Islet of Langerhans (tissue), 1 donor: ENCODE data around the gene MBIP.

ENCODE experiments used
- FAIRE-seq: peaks from one replicate; lab custom pipeline; 2011; peaks lifted over from hg19 to GRCh38; lab: Jason Lieb, UNC

The MBIP gene

DNA sequence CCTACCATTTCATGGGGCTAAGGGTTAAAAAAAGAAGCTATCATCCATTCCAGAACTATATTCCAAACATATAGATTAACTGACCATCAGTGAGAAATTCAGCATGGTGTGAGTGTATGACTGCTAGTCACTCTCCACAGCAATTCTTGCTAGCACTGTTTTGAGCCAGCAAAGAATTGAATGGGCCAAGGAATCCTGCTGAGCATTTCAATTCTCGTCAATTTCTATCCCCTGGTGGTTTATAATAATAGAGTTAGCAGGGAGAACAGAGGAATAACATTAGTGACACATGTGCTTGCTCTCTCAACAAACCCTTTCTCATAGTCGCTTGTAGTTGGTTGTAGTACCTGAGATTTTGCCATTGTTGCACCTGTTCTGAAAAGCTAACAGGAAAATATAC is 7.2 kb downstream of the MBIP start:
- FAIRE-seq, result no peak

DNA sequence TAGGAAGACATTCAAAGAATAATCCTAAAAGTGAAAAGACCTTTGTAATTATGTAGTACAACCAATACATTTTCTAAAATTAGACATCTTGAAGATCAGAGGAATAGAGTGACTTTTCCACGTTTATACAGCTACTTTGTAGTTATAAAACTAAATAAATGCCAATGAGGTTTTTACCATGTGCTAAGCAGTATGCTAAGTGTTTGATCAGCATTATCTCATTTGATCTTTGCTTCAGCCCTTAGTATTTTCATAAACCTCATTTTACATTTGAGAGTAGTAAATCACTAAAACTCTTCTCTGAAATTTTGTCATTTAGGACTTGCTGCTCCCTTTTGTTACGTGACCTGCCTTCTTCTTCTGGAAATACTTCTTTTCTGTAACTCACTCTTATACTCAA is 13.6 kb downstream of the MBIP start:
- FAIRE-seq, result no peak

DNA sequence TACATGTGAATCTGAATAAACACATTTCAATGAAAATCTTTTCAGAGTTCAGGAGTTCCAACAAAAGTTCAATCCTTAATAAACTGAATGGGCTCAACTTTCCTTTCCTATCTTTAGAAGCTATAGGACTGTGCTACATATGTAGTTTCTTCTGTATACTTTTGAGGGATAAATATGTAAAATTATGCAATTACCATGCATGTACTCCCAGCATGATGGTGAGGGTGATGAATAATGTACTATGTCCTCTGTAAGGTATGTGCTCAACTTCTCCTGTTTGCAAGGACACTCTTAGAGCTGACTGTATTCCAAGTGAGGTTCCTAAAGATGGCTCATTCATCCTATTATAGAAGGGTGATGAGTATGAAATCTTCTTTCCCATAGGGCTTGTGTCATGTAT is 15.5 kb downstream of the MBIP start:
- no peak for FAIRE-seq

DNA sequence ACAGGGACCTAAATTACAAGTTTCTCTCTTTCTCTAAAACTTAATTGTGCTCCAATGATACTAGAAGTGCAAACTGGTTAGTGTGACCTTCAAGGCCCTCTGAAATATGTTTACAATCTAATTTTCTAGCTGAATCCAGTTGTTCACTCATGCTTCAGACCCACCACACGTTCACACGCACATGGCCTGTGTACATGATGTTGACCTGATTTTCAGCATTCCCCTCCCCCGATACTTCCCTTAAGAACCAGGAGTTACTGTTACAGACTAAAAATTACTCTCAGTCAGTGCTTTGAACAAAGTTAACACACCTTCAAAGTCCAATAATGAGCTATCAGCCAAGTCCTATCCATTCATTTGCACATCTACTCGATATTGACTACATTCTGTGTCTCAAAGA is 16.5 kb downstream of the MBIP start:
- FAIRE-seq, result no peak

DNA sequence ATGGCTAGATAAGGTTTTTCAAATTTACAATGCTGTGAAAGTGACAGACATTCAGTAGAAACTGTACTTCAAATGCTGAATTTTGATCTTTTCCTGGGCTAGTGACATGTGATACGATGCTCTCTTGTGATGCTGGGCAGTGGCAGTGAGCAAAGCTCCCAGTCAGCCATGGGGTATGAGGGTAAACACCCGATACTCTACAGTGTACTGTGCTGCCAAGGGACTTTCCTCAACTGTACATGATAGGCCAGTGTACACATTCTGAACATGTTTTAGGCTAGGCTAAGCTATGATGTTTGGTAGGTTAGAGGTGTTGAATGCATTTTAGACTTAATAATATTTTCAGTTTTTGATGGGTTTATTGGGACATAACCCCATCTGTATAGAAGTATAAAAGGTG is 17.6 kb downstream of the MBIP start:
- no peak for FAIRE-seq

DNA sequence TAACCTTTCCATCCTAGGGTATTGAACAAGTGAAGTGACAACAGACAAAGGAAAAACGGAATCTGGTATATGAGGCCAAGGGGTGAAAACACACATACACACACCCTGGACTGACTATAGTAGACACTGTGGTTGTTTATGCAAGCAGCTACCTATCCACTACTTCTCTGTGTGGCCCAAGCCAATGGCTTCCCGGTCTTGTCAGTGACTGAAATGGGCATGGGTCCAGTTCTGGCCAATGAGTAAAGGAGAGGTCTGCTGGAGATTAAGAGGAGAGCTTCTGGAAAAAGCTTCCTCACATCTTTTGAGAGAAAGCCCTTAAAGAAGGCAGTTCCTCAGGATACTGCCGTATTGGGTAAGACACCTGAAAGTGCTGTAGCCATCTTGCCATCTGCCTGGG is 19.3 kb downstream of the MBIP start:
- no peak for FAIRE-seq

DNA sequence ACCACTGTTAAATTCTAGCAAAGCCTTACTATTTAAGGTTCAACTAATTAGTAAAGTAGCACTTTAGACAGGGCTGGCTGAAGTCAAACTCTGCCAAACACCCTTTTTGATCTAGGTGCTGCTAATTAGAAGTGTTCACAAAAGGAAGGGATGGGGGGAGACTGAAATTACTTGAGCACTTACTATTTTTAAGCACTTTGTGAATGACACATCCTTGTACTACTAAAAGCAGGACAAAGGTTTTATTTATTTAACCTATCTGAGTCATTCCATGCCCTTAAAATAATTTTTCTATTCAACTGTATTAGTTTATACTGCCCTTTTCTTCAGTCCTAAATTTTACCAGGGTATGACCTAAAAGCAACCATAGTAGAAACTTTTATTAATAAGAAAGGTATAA is 20.1 kb downstream of the MBIP start:
- no peak for FAIRE-seq

DNA sequence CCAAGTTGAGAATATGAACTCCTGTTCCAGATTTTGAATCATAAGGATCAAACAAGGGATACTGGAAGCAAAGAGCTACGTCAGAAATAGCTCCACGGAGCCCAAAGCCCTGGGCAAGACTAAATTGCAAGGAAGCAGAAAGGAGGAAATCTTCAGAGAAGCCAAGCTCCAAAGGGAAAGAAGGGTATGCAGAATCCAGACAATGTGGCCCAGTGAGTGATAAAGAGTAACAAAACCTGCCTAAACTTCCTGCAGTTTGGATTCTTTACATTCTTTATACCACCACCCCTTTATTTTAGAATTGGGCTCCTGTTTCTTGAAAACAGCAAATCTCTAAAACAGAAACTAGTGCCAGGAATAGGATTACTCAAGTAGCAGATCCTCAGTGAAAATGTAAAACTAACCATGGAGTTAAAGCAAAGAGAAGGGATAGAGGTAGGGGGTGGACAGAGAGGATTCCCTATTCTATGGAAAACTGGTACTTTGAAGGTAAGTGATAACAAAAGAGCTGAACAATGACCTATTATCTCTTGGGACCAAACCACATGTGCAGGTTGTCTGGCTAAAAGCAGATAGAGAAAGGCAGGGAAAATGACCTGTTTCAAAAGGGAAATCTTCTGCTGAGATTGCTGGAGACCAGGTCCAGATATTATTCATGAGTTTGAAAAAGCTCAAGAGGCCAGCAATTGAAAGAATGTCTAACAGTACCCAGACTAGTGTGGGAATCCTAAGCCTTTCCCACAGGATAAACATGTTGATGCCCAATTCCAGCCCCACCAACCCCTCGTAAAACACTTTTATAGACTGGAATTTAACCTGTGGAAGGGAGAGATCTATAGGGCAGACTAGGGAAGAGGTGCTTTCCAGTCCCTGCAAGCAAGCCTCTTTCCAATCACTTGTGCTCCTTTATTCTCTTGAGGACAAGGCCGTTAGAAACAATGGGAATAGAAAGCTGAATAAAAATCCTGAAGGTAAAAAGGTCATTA is 24.5 kb downstream of the MBIP start:
- FAIRE-seq, result no peak

DNA sequence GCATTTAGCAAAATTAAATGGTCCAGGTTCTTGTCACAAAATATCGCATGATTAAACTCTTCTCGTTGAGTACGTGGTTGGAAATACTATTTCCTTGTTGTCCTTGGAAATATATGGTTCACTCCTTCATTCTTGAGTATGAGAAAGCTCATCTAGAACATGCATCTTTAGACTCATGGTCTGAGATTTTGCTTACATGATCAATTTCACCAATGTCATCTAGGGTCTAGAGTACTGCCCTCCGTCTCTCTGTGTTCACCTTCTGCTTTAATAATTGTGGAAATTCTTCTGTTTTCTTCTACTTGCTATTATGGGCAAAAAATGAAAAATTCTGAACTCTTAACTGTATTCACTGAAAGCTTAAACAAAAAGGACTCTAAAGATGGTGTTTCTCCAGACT is 25.9 kb downstream of the MBIP start:
- no peak for FAIRE-seq

DNA sequence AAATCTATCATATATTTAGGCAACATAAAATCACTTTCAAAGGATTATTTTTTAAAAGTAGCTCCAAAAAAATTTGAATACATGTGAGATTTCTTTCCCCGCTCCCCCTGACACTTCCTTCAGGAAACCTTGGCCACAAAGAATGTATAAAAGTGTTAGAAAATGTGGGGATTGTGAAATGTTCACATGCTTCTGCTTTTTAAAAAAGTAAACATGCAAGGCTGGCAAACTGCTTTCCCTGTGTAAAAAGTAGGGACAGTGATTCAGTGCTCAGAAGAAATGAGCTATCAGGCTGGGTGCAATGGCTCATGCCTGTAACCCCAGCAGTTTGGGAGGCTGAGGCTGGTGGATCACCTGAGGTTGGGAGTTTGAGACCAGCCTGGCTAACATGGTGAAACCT is 26.6 kb downstream of the MBIP start:
- FAIRE-seq, result no peak

DNA sequence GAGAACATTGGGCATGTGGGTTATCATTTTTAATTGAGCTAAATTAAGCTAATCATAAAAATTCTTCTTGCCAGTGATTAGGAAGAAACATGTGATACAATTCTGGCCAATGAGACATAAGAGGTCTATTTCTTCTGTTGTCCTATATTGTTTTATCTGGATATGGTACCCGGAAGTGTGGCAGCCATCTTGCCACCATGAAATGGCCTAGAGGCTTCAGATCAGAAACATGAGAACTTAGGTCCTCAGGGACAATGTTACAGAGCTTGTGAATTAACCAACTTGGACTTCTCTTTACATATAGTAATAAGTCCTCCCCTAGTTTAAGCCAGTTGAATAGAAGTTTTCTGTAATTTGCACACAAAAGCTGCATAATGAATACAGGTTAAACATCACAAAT is 30.5 kb downstream of the MBIP start:
- no peak for FAIRE-seq

DNA sequence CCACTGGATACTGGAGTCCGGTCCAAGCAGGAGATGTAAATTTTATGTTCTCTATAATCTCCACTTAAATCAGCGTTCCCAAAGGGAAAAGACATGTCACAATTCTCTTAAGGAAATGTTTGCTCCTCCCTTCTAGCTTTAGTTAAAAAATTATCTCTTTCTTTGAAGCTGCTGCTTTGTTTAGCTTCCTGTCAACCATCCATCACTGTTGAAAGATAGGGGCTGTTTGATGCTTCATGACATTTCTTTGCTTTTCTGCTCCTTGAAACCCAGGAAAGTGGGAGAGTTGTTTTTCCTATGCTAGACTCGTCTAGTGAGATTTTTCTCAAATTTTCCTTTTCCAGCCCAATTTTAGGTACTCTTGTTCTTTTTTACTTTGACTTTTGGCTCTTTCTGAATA is 31.9 kb downstream of the MBIP start:
- no peak for FAIRE-seq

DNA sequence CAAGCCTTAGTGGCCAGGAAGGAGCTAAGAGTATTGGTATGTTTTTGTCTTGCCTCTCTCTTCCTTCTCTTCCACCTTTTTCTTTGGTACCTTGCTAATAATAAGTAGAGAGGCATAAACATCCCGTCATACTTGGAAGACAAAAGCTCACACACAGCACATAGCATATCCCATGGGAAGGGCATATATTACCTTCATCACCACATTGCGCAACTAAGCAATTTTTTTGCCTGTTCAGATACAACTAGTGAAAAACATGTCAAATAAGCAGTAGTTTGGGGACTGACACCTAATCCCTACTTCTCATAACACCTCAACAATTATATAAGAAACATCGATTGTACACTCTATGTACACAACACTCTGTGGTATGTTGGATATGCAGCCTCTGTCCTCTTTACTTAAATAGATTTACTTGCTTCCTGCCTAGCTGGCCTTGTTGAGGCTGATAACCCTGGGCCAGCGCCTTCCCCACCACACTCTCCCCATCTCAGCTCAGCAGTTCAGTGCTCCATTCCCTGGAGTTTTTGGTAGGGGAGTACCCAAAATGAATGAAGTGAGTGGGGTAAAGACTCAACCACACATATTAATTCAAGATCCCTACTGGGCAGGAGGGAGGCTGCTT is 35.4 kb downstream of the MBIP start:
- FAIRE-seq, result no peak

DNA sequence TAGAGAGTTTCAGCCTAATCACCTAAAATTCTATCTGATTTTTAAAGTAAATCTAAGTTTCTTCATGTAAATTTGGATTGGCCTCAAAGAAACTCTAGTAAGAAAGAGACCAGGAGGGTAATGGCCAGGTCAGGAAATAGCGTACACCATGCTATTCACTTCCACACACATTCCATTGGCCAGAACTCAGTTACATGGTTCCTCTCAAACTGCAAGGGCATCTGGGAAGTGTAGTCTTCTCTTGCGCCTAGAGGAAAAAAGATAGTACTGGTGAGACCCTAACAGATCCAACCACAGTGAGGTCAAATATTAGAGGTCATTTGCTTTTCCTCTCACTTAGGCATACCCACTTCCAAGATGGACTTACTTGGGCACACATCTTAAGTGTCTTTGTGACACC is 39.1 kb downstream of the MBIP start:
- no peak for FAIRE-seq

DNA sequence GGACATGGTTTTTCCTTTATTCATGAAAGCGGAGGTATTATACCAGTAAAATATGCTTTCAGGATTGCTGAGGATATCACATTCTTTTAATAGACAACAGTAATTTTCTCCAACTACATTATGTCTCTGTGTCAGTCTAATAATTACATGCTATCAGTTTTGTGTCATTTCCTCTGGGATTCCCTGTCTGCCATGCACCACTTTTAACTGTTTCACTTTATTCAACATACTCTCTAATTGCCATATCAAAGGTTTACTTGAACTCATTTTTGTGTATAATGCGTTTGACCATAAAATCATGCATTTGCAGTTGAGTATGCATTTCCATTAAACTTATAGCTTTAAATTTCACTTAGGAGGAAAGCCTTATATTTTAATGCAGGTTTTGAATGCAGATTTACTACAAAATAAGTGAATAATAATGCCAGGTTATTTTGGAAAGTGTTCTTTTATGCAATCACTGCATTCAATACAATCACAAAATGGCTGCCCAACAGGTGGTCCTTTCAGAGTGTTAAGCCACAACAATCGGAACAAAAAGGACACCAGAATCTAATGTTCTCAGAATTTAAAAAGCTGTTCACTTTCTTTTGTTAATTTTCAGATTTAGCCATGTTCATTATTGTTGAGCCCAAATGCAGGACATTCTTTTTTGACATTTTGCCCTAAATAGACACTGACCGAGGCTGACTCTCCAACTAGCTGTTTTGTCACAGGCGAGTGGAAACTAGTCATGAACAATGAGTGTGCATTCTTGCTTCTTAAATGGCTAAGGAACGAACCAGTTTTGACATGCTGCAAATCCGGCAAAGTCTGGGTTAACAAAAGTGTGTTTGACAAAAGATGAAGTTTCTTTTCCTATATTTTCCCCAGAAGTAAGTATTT is 40.9 kb downstream of the MBIP start:
- no peak for FAIRE-seq

DNA sequence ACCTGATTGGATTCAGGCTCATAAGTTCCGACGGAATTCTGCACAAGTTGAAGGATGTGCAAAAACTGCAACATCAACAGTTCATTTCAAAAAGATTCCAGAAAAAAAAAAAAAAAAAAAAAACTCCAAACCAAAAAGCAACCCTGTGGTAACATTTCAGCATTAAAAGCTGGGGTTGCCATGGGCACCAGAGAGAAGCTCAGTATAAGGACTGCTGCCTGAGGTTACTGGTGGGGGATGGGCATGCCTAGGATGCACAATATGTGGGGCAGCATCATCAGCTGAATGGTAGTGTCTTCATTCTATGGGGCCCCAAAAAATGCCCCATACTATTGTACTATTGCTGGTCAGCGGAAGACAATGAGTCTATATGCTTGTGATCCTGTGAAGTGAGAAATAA is 44.7 kb downstream of the MBIP start:
- no peak for FAIRE-seq

DNA sequence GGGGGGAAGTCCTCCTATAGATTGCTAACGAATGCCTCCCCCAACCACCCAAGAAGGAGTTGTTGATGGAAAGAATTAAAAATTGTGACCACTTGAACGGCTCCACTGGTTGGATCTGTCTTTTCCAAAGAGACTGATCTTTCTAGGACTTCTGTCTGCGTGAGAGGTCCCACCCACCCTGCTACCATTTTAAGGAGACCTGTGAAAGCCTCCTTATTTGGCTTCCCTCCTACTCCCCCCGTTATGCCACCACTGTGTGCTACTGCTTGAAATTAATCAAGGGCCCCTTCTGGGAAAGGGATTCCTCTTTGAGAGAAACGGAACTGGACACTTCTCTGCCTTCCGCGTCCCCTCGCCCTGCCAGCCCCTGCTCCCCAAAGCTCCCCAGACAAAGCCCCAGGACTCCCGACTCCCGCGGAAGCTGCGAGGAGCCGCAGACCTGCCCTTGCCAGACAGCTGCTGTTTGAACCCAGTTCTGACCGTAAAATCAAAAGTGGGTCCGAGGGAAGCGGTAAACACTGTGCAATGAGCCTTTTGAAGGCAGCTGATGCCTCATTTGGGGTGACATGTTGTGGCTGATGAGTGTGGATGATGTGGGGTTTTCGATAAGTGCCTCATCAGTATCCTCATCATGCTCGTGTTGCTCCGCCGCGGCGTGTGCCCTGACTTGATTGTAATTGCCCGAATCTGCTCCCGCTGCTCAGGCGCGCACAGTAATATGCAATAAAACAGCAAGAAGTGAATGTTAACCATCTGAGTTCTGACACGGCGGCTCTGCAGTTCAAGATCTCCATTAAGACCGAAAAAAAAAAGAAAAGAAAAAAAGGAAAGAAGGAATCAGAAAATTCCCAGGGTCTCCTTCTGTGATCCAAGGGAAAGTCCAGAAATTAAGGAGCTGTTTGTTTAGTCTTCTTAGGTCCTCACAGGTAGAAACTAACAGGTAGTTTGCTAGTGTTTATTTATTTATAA is 48.2 kb downstream of the MBIP start:
- no peak for FAIRE-seq

DNA sequence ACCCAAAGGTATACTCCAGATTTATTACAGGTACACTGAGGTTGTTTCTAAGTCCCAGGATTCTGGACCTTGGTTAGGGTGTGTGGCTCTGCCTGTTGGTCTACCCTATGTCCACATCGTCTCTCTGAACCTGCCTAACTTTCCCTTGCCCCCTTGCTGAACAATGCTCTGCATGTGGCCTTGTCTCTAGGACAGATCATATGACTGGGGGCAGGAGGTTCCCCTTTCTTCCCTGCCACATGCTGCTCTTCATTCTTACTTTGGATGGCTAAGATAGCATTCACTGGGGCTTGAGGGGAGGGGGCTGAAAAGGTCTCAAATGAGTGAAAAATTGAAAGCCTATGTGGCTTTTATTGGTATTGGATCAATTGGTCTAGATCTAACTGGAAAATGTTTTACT is 49.2 kb downstream of the MBIP start:
- FAIRE-seq, result no peak

DNA sequence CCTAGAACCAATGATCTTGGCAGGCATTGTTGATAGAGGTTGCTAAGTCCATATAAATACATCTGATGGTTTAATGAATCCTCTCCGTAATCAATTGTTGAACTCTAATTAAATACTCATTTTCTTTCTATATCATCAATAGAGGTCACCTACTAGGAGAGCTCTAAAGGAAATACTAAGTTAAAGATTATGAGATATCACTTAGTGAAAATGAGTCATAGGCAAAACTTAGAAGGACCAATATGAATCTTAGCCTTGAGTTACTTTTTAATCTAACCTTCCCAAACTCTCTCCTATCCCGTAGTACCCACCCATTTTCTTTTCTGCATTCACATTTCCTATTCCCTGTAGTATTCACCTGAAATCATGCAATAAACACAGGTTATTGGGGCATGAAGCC is 50.2 kb downstream of the MBIP start:
- no peak for FAIRE-seq

DNA sequence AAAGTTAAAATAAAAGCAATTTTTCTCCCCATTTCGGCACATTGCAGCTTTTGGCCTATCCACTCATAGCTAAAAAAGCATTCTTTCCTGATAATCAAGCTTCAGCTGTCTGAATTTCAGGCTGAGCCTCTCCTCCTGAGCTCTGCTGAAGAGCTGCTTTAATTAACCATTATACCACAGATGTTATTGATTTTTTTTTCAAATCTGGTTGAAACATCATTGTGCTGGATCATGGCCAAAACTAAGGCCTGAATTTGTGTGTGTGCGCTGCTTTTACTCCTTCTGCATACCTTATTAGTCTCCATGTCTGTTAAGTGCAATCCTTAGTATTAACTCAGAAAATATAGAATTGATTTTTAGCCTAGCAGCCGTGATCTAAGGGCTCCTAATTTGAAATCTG is 52.3 kb downstream of the MBIP start:
- no peak for FAIRE-seq

DNA sequence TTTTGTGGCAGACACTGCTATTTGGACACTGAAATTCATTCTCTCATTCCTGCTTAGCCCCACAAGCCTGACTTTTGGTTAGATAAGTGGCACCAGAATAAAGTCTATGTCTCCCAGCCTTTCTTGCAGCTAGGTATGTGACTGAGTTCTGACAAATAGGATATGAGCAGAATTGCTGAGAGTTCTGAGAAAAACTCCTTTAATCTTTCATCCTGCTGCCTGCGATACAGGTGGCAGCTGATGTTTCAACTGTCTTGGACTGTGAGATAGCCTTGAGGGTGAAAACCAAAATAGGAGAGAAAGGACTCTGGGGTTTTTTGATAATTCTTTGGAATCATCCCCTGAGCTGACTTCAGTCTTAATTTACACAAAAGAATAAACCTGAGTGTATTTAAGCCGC is 55.8 kb downstream of the MBIP start:
- no peak for FAIRE-seq

DNA sequence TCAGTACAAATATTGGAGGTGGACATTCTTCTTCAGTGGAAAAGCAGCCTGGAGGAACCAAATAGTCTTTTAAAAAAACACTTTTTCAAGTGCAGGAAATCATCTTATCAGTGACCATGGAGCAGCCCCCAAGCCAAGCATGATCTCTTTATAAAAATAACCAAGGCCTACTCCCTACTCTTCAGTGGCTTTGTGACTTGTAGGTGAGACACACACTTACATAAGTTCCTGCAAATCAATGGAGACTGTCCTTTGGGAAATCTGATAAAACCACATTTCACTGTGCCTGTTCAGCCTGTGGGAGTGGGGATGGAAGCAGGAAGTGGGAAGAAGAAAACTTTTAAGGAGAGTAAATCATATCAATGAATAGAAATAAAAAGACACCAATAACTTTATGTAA is 56.3 kb downstream of the MBIP start:
- no peak for FAIRE-seq
